Mesothelial cell of epicardium (in vitro differentiated cells): Measurements from ENCODE around the gene FAM120A. TPM values are rescaled to one million over a fixed set of nuclear protein-coding genes. Genes with fewer than 3 reads are reported as not detected.
"Not testable (repeated sequence)": the region's sequence is repeated elsewhere in the genome, so short reads cannot be mapped to it uniquely, and the experiment has no call there.

Source experiments
- DNase-seq, 2 experiments: peaks; one replicate each; pipeline ENCODE4 v3.0.0; 2021; ENCODE audit warnings: low spot score in 2 of 2; ENCODE audit not compliant: unreplicated experiment in 2 of 2
- H3K27ac Mint-ChIP-seq: 2 replicates; pipeline ENCODE4 v1.8.0; 2021; ENCODE audit warnings: mixed read lengths
- H3K27me3 Mint-ChIP-seq: 2 replicates; pipeline ENCODE4 v1.8.0; 2021; ENCODE audit warnings: low read depth, mixed read lengths
- H3K36me3 Mint-ChIP-seq: 2 replicates; pipeline ENCODE4 v1.8.0; 2021; ENCODE audit warnings: mixed read lengths
- H3K4me1 Mint-ChIP-seq: 2 replicates; pipeline ENCODE4 v1.8.0; 2021; ENCODE audit warnings: mixed read lengths
- H3K4me3 Mint-ChIP-seq: 2 replicates; pipeline ENCODE4 v1.8.0; 2021; ENCODE audit warnings: mild to moderate bottlenecking, moderate library complexity, mixed read lengths
- H3K9me3 Mint-ChIP-seq: 2 replicates; pipeline ENCODE4 v1.8.0; 2021; ENCODE audit warnings: mixed read lengths
- total RNA-seq: library from RNA; stranded (reverse); gene quantifications from 3 replicates; pipeline ENCODE4 v1.2.1, GENCODE V29; 2021
- TF ChIP-seq, protein P1 (sequence below): fragments of 200-600 bp; sonication (generic); IDR thresholded peaks from one replicate; pipeline ENCODE4 v1.5.0; 2021; ENCODE audit warnings: antibody characterized with exemption; ENCODE audit not compliant: unreplicated experiment

FAM120A gene
- total RNA-seq, 1 donor from 2014 or later, result 59.4 TPM

DNA sequence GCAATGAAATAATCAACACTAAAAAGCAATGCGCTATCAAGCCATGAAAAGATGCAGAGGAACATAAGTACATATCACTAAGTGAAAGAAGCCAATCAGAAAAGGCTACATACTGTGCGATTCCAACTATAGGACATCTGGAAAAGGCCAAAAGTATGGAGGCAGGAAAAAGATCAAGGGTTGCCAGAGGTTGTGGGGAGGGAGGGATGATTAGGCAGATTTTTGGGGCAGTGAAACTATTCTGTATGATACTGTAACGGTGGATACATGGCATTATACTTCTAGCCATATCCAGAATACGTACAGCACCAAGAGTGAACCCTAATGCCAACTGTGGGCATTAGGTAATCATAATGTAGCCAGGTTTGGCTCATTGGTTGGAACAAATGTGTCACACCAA is 51.9 kb downstream of the FAM120A start:
- Mint-ChIP-seq H3K4me3 (no peak overlapping the region), H3K9me3 (no peaks in the 10 kb centered on the region), H3K36me3 (peaks cover 25% of the 10 kb centered on the region), H3K4me1 (peaks cover 19% of the 10 kb centered on the region), H3K27ac (no peak overlapping the region), H3K27me3 (no peaks in the 10 kb centered on the region)
- TF ChIP-seq, protein P1, sequence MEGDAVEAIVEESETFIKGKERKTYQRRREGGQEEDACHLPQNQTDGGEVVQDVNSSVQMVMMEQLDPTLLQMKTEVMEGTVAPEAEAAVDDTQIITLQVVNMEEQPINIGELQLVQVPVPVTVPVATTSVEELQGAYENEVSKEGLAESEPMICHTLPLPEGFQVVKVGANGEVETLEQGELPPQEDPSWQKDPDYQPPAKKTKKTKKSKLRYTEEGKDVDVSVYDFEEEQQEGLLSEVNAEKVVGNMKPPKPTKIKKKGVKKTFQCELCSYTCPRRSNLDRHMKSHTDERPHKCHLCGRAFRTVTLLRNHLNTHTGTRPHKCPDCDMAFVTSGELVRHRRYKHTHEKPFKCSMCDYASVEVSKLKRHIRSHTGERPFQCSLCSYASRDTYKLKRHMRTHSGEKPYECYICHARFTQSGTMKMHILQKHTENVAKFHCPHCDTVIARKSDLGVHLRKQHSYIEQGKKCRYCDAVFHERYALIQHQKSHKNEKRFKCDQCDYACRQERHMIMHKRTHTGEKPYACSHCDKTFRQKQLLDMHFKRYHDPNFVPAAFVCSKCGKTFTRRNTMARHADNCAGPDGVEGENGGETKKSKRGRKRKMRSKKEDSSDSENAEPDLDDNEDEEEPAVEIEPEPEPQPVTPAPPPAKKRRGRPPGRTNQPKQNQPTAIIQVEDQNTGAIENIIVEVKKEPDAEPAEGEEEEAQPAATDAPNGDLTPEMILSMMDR, result no peak
- no peak for DNase-seq

DNA sequence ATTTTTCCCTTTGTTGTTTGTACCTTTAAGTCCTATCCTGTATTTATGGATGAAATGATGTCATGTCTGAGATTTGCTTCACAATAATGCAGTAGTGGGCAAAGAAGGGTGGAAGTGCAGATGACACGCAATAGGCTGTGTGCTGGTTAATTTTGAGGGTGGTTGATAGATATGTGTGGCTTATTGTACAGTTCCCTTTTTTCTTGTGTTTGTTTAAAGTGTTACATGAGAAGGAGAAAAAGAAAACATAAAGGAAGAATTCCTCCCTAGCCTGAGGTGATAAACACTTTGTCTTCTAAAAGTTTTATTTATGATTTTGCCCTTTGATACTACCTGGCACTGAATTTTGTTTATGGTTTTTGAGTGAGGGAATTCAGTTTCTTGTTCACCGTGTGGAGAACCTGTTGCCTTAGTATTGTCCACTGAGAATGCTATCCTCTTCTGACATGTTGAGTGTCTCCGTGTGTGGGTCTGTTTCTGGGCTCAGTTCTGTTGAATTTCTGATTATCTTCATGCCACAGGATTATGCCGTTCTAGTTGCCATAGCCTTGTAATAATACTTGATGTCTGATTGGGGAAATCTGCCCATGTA is 54.2 kb downstream of the FAM120A start:
- Mint-ChIP-seq H3K36me3 (peaks cover 22% of the 10 kb centered on the region), H3K9me3 (no peaks in the 10 kb centered on the region), H3K27ac (peak overlapping the region; percentile 22), H3K4me1 (peaks cover 17% of the 10 kb centered on the region), H3K4me3 (no peak overlapping the region), H3K27me3 (no peaks in the 10 kb centered on the region)
- no peak for DNase-seq
- TF ChIP-seq, protein P1, result no peak

DNA sequence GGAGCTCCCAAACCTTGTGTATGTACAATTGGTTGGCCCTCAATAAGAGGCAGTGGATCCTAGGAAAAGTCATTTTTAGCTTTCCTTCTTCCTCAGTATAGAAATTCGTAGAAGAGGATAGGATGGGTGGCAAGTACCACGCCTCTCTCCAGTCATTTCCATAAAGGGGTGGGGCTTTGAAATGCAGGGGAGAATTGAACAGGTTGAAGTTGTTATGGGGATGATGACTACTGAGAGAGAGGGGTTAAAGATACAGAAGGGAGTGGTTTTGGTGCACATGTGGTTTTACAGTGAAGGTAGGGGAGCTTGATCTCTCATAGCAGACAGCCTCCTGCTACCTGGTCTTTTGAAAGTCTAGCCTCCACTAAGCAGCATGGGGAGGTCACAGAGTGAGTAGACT is 56.3 kb downstream of the FAM120A start:
- peaks cover 12% of the 10 kb centered on the region for H3K36me3 Mint-ChIP-seq
- H3K4me3 Mint-ChIP-seq, result no peak overlapping the region
- no peak overlapping the region for H3K27ac Mint-ChIP-seq
- no peaks in the 10 kb centered on the region for H3K27me3 Mint-ChIP-seq
- TF ChIP-seq, protein P1, result no peak
- H3K4me1 Mint-ChIP-seq, result peaks cover 12% of the 10 kb centered on the region
- no peak for DNase-seq
- H3K9me3 Mint-ChIP-seq, result no peaks in the 10 kb centered on the region

DNA sequence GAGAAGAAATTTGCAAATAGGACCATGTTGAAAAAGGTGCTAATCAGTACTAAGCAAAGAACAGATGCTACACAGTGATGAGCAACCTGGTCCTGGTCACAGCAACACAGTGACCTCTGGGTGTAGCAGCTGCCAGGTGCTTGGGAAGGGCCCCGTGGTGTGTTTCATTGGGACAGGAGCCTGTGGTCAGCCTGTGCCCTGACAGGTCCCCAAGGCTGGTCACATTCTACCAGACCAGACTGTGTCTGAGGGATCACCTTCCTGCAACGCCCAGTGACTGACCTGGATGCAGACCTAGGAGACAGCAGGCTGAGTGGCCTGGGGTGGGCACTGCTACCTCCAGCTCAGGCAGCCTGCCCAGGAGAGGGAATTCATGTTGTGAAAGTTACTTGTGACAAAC is 56.7 kb downstream of the FAM120A start:
- H3K27ac Mint-ChIP-seq, result no peak overlapping the region

DNA sequence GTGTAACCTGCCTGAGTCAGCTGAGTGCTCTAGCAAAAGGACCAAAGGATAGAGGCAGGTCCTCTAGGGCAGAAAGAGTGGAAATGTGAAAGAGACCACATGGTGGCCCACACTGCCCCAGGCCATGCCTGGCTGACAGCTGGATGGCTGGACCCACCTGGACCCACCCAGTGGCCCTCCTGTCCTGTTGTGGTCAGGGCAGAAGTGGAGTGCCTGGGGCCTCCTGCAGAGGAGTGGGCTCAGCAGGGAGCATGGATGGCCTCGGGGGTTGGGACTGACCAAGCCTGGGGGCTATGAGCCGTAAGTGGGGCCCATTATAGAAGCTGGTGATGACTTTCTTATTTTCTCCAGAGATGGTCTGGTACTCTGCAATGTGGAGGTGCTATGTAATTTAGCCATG is 57.6 kb downstream of the FAM120A start:
- no peak overlapping the region for H3K27ac Mint-ChIP-seq
- TF ChIP-seq, protein P1, result no peak
- peaks cover 12% of the 10 kb centered on the region for H3K4me1 Mint-ChIP-seq

More for the DNA sequence above, 56.7 kb downstream of the FAM120A start:
- Mint-ChIP-seq H3K9me3 (no peaks in the 10 kb centered on the region), H3K4me3 (no peak overlapping the region), H3K27me3 (no peaks in the 10 kb centered on the region), H3K4me1 (peaks cover 12% of the 10 kb centered on the region), H3K36me3 (peaks cover 13% of the 10 kb centered on the region)
- TF ChIP-seq, protein P1, result no peak
- no peak for DNase-seq

DNA sequence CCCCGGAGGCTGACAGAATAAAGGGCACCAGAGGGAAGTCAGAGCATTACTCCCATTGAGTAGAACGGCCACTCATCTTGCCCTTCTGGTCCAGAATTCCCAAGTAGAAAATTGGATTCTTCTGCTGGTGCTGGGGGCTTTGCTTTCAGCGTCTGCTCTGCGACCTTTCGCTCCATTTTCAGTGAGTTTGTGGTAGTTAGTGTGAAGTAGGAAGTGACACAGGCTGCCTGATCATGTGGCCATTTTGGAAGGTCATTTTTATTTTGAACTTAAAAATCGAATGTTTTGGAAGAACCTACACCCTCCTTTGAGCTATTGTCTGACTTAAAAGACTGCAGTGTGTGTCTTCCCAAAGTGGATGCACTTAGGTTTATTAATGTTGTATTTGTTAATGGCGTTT is 58.6 kb downstream of the FAM120A start:
- TF ChIP-seq, protein P1, result no peak
- H3K27ac Mint-ChIP-seq, result no peak overlapping the region
- no peak for DNase-seq
- no peaks in the 10 kb centered on the region for H3K27me3 Mint-ChIP-seq
- no peak overlapping the region for H3K4me3 Mint-ChIP-seq
- H3K36me3 Mint-ChIP-seq, result peaks cover 9% of the 10 kb centered on the region
- H3K4me1 Mint-ChIP-seq, result peaks cover 12% of the 10 kb centered on the region
- H3K9me3 Mint-ChIP-seq, result no peaks in the 10 kb centered on the region

More for the DNA sequence above, 57.6 kb downstream of the FAM120A start:
- no peak for DNase-seq
- Mint-ChIP-seq H3K36me3 (peaks cover 12% of the 10 kb centered on the region), H3K27me3 (no peaks in the 10 kb centered on the region), H3K9me3 (no peaks in the 10 kb centered on the region), H3K4me3 (no peak overlapping the region)

DNA sequence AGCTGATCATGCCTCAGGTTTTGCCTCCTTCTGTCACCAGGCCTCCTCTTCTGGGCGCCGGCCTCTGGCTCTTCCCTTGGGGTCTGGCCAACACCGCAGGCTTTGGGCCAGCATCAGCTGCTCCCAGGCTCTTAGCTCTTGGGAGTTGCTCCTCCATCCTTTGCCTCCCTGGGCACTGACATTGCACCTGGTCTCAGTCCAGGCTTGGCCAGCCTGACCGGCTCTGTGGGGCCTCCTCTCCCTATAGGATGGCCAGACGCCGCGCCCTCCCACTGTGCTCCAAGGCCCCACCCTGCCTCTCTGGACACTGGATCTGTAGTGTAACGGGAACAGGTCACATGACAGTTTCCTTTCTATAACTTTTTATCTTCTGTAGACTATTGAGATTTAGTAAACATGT is 59.7 kb downstream of the FAM120A start:
- not testable (repeated sequence) for H3K27me3 Mint-ChIP-seq, H3K4me3 Mint-ChIP-seq, H3K36me3 Mint-ChIP-seq, H3K9me3 Mint-ChIP-seq, H3K4me1 Mint-ChIP-seq, DNase-seq
- H3K27ac Mint-ChIP-seq, result peak overlapping the region; percentile 4

DNA sequence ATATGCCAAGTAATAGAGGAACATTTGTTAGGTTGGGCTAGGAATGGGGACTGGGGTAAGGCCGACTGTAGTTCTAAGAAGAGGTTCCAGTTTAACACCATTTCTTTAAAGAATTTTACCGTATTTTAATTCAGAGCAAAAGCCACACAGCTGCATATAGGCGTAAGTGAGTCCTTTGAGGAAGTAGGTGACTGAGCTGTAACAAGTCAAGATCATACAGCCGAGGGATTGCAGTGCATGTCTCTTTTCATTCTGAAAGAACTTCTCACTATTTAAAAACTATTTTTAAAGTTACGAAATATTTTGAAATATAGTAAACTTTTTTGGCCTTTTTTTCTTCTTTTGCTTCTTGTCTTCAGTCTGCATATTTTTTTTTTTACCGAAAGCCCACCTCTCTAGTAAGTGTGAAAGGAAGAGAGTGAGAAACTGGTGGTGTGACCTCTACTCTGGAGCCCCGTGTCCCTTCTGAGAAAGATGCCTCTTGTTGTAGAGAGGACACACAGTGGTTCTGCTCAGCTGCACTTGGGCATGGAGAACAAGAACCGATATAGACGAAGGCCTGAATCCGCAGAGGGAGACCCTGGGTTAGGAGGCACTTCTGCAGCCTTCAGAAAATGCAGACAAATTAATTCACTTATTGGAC is 60.8 kb downstream of the FAM120A start:
- H3K27me3 Mint-ChIP-seq, H3K36me3 Mint-ChIP-seq, H3K4me1 Mint-ChIP-seq, H3K4me3 Mint-ChIP-seq, DNase-seq, H3K27ac Mint-ChIP-seq, H3K9me3 Mint-ChIP-seq: not testable (repeated sequence)
